WTC11 (cell line): ENCODE results near the gene KDM2B. TPM values are rescaled to one million over a fixed set of nuclear protein-coding genes. Genes with fewer than 3 reads are reported as not detected.
A peak's percentile ranks its signal among the peaks of the same experiment; 100 is the strongest.

Source experiments
- ATAC-seq: fragments of 200-7000 bp; cut with Tn5 transposase; 2 replicates; pipeline ENCODE4 v1.10.0; 2021; ENCODE audit warnings: mild to moderate bottlenecking, moderate library complexity
- CTCF ChIA-PET: fragments of 300-600 bp; sonication (Branson Sonifier 250); formaldehyde crosslinking; loops from one replicate; lab custom pipeline; 2021; ENCODE audit warnings: antibody characterized with exemption; lab: Charles Lee
- POLR2A ChIA-PET: fragments of 350-600 bp; sonication (Branson Sonifier 250); formaldehyde crosslinking; loops from one replicate; lab custom pipeline; 2021; ENCODE audit warnings: antibody characterized with exemption; lab: Charles Lee
- DNase-seq: peaks from one replicate; pipeline ENCODE4 v3.0.0; 2021; ENCODE audit warnings: low spot score
- H3K27ac Mint-ChIP-seq: 2 replicates; pipeline ENCODE4 v1.8.0; 2021; ENCODE audit warnings: mixed read lengths
- H3K27me3 Mint-ChIP-seq: 2 replicates; pipeline ENCODE4 v1.8.0; 2021; ENCODE audit warnings: low read depth, mild to moderate bottlenecking, moderate library complexity, mixed read lengths
- H3K36me3 Mint-ChIP-seq: 2 replicates; pipeline ENCODE4 v1.8.0; 2021; ENCODE audit warnings: mixed read lengths
- H3K4me1 Mint-ChIP-seq: 2 replicates; pipeline ENCODE4 v1.8.0; 2022; ENCODE audit warnings: mixed read lengths
- H3K4me3 Mint-ChIP-seq: 2 replicates; pipeline ENCODE4 v1.8.0; 2021; ENCODE audit warnings: mild to moderate bottlenecking, moderate library complexity, mixed read lengths
- H3K9me3 Mint-ChIP-seq: 2 replicates; pipeline ENCODE4 v1.8.0; 2021; ENCODE audit warnings: mixed read lengths
- ATF2 ChIP-seq: sonication (generic); formaldehyde crosslinking; IDR thresholded peaks from 2 replicates; pipeline ENCODE4 v1.8.1; 2022; ENCODE audit warnings: low read depth, missing genetic modification reagents, borderline replicate concordance
- HMGA2 ChIP-seq: fragments of 250-450 bp; sonication (Bioruptor Pico); IDR thresholded peaks from 2 replicates; pipeline ENCODE4 v1.4.0; 2021; ENCODE audit warnings: mild to moderate bottlenecking, moderate library complexity
- MXD4 ChIP-seq: fragments of 250-450 bp; sonication (Bioruptor Pico); IDR thresholded peaks from 2 replicates; pipeline ENCODE4 v1.8.0; 2021; ENCODE audit warnings: mild to moderate bottlenecking, moderate library complexity, borderline replicate concordance
- NFE2L1 ChIP-seq: sonication (generic); formaldehyde crosslinking; IDR thresholded peaks from 2 replicates; pipeline ENCODE4 v1.8.1; 2023; ENCODE audit warnings: missing genetic modification reagents
- NFYB ChIP-seq: sonication (generic); formaldehyde crosslinking; conservative IDR thresholded peaks from 2 replicates; pipeline ENCODE4 v1.8.0; 2022; ENCODE audit warnings: low read depth, missing genetic modification reagents
- NR3C1 ChIP-seq: sonication (generic); formaldehyde crosslinking; conservative IDR thresholded peaks from 2 replicates; pipeline ENCODE4 v1.8.1; 2023; ENCODE audit warnings: low read depth, mild to moderate bottlenecking, missing genetic modification reagents
- PRRX2 ChIP-seq: fragments of 250-450 bp; sonication (Bioruptor Pico); IDR thresholded peaks from 2 replicates; pipeline ENCODE4 v1.8.0; 2021; ENCODE audit warnings: mild to moderate bottlenecking
- SOX15 ChIP-seq: fragments of 250-450 bp; sonication (Bioruptor Pico); IDR thresholded peaks from 2 replicates; pipeline ENCODE4 v1.9.0; 2021; ENCODE audit warnings: mild to moderate bottlenecking
- TP53 ChIP-seq: sonication (generic); formaldehyde crosslinking; IDR thresholded peaks from 2 replicates; pipeline ENCODE4 v1.8.1; 2023; ENCODE audit warnings: mild to moderate bottlenecking, missing genetic modification reagents
- ZNF232 ChIP-seq: sonication (generic); formaldehyde crosslinking; IDR thresholded peaks from 2 replicates; pipeline ENCODE4 v1.8.0; 2022; ENCODE audit warnings: mild to moderate bottlenecking, missing genetic modification reagents
- total RNA-seq: library from RNA; stranded (reverse); gene quantifications from 3 replicates; pipeline ENCODE4 v1.2.3, GENCODE V29; 2021
- TF ChIP-seq, protein P1 (sequence below): sonication (generic); formaldehyde crosslinking; IDR thresholded peaks from 2 replicates; pipeline ENCODE4 v1.8.0; 2022; ENCODE audit warnings: mild to moderate bottlenecking, missing genetic modification reagents
- TF ChIP-seq, protein P2 (sequence below): sonication (generic); formaldehyde crosslinking; conservative IDR thresholded peaks from 2 replicates; pipeline ENCODE4 v1.8.1; 2023; ENCODE audit warnings: mild to moderate bottlenecking, low read depth, missing genetic modification reagents, moderate library complexity
- TF ChIP-seq, protein P3 (sequence below): fragments of 250-450 bp; sonication (Bioruptor Pico); IDR thresholded peaks from 2 replicates; pipeline ENCODE4 v1.9.0; 2021; ENCODE audit warnings: moderate library complexity, mild to moderate bottlenecking, inconsistent platforms, borderline replicate concordance

Gene KDM2B
- total RNA-seq, 1 experiment from 2014 or later: 147 TPM

DNA sequence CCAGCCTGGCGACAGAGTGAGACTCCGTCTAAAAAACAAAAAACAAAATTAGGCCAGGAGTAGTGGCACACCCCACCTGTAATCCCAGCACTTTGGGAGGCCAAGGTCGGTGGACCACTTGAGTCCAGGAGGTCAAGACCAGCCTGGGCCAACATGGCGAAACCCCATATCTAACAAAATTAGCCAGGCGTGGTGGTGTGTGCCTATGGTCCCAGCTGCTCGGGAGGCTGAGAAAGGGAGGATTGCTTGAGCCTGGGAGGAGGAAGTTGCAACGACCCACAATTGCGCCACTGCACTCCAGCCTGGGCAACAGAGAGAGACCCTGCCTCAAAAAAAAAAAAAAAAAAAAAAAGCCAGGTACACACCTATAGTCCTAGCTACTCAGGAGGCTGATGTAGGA is 37.0 kb downstream of the KDM2B start (continued):
- TF ChIP-seq, protein P1, sequence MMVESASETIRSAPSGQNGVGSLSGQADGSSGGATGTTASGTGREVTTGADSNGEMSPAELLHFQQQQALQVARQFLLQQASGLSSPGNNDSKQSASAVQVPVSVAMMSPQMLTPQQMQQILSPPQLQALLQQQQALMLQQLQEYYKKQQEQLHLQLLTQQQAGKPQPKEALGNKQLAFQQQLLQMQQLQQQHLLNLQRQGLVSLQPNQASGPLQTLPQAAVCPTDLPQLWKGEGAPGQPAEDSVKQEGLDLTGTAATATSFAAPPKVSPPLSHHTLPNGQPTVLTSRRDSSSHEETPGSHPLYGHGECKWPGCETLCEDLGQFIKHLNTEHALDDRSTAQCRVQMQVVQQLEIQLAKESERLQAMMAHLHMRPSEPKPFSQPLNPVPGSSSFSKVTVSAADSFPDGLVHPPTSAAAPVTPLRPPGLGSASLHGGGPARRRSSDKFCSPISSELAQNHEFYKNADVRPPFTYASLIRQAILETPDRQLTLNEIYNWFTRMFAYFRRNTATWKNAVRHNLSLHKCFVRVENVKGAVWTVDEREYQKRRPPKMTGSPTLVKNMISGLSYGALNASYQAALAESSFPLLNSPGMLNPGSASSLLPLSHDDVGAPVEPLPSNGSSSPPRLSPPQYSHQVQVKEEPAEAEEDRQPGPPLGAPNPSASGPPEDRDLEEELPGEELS (CRISPR knock-in tag): no peak
- no peak for TF ChIP-seq ATF2 (CRISPR knock-in tag)
- TF ChIP-seq ZNF232 (CRISPR knock-in tag): no peak
- TF ChIP-seq, all 79 proteins: peak for 0

DNA sequence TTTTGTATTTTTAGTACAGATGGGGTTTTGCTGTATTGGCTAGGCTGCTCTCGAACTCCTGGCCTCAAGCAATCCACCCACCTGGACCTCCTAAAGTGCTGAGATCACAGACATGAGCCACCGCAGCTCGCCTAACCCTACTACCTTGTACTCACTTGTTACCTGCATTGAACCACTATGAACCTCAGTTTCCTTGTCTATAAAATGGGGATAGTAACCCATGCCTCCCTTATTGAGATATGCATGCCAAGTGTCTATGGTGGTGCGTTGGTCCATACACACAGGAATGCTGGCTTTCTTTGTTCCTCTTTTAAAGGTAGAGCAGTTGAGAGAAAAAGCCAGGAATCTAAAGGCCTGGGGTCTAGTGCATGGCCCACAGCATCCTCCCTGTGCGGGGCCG is 40.9 kb downstream of the KDM2B start:
- Mint-ChIP-seq H3K9me3 (no peaks in the 10 kb centered on the region), H3K4me1 (peaks cover 37% of the 10 kb centered on the region), H3K4me3 (no peak overlapping the region), H3K36me3 (peaks cover 19% of the 10 kb centered on the region), H3K27me3 (peaks cover 9% of the 10 kb centered on the region), H3K27ac (no peak overlapping the region)
- ATAC-seq (no peak), DNase-seq (no peak)
- ChIA-PET POLR2A (no interaction called here), CTCF (interaction anchor here (0.7 to 1.5 kb wide), 3 partner anchors 13 to 171 kb away, joined by 3 to 5 read pairs (median 4); no protein-coding TSS in a partner anchor)
- TF ChIP-seq HMGA2 (CRISPR knock-in tag): no peak
- TF ChIP-seq, protein P2, sequence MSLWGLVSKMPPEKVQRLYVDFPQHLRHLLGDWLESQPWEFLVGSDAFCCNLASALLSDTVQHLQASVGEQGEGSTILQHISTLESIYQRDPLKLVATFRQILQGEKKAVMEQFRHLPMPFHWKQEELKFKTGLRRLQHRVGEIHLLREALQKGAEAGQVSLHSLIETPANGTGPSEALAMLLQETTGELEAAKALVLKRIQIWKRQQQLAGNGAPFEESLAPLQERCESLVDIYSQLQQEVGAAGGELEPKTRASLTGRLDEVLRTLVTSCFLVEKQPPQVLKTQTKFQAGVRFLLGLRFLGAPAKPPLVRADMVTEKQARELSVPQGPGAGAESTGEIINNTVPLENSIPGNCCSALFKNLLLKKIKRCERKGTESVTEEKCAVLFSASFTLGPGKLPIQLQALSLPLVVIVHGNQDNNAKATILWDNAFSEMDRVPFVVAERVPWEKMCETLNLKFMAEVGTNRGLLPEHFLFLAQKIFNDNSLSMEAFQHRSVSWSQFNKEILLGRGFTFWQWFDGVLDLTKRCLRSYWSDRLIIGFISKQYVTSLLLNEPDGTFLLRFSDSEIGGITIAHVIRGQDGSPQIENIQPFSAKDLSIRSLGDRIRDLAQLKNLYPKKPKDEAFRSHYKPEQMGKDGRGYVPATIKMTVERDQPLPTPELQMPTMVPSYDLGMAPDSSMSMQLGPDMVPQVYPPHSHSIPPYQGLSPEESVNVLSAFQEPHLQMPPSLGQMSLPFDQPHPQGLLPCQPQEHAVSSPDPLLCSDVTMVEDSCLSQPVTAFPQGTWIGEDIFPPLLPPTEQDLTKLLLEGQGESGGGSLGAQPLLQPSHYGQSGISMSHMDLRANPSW (CRISPR knock-in tag): no peak
- no peak for TF ChIP-seq NR3C1 (CRISPR knock-in tag)
- TF ChIP-seq NFYB: no peak
- no peak for TF ChIP-seq SOX15 (CRISPR knock-in tag)
- TF ChIP-seq, protein P3, sequence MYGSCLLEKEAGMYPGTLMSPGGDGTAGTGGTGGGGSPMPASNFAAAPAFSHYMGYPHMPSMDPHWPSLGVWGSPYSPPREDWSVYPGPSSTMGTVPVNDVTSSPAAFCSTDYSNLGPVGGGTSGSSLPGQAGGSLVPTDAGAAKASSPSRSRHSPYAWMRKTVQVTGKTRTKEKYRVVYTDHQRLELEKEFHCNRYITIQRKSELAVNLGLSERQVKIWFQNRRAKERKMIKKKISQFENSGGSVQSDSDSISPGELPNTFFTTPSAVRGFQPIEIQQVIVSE (CRISPR knock-in tag): no peak

DNA sequence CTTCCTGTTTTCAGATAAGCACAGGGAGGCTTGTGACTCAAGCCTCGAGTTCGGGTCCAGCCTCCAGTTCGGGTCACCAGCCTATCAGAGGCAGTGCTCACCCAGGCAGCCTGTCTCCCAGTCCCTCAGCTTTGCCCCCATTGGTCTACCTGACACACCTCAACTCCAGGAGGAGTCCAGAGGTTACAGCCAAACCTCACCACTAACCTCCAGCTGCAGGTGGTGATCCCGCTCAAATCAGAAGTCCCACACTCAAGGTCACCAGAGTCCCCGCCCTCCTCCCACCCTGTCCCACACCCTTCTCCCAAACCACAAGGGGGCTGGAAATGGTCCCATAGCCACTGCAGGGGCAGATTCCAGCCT is 42.1 kb downstream of the KDM2B start:
- ATAC-seq: peak; percentile 50
- ChIA-PET POLR2A (no interaction called here), CTCF (interaction anchor here (0.6 to 1.6 kb wide), 11 partner anchors 8 to 1337 kb away, joined by 3 to 6 read pairs (median 4); no protein-coding TSS in a partner anchor)
- TF ChIP-seq NFE2L1 (CRISPR knock-in tag) (no peak), NR3C1 (CRISPR knock-in tag) (no peak), PRRX2 (CRISPR knock-in tag) (no peak), MXD4 (CRISPR knock-in tag) (no peak), TP53 (CRISPR knock-in tag) (no peak)
- TF ChIP-seq, protein P3 (CRISPR knock-in tag): no peak
- peaks cover 45% of the 10 kb centered on the region for H3K4me1 Mint-ChIP-seq
- peaks cover 18% of the 10 kb centered on the region for H3K36me3 Mint-ChIP-seq
- peak overlapping the region; percentile 75 for H3K4me3 Mint-ChIP-seq
- no peaks in the 10 kb centered on the region for H3K9me3 Mint-ChIP-seq
- no peak overlapping the region for H3K27ac Mint-ChIP-seq
- peaks cover 9% of the 10 kb centered on the region for H3K27me3 Mint-ChIP-seq
- DNase-seq: peak; percentile 38
